HG03103 (cell line): Measurements from ENCODE around the gene TTC23.

ENCODE experiments used
- ATAC-seq: cut with Tn5 transposase; IDR thresholded peaks from one replicate; pipeline ENCODE4 v1.9.1; 2021; ENCODE audit warnings: low read depth; ENCODE audit not compliant: unreplicated experiment

Gene TTC23

DNA sequence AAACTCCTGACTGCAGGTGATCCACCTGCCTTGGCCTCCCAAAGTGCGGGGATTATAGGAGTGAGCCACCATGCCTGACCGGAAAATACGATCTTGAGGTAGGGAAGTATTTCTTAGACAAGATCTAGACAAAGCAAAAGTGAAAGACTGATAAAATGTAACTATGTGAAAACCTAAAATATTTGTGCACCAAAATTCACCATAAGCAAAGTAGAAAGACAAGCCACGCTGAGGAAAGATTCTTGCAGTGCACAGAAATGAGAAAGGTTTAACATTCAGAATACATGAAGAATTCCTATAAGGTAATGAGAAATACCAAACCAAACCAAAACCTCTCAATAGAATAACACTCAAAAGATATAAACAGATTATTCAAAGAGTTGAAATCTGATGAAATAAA lies 108.8 kb downstream of the TTC23 start:
- ATAC-seq: no peak

DNA sequence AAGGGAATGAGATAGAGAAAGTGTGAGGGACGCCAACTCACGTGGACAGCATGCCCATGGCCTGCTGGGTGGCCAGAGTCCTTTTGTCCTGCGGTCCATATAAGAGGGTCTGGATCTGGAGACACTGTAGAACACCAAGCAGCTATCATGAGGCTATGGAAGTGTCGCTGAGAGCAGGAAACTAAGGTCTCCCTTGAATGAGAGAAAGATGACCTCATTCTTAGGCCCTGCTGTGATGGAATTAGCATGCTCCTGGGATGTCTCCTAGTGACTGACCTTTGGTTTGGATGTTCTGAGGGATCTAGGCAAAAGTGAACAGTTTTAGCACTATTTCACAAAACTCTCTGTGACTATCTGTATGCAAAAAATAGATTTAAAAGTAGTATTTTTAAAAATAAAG lies 110.1 kb downstream of the TTC23 start:
- ATAC-seq: no peak

DNA sequence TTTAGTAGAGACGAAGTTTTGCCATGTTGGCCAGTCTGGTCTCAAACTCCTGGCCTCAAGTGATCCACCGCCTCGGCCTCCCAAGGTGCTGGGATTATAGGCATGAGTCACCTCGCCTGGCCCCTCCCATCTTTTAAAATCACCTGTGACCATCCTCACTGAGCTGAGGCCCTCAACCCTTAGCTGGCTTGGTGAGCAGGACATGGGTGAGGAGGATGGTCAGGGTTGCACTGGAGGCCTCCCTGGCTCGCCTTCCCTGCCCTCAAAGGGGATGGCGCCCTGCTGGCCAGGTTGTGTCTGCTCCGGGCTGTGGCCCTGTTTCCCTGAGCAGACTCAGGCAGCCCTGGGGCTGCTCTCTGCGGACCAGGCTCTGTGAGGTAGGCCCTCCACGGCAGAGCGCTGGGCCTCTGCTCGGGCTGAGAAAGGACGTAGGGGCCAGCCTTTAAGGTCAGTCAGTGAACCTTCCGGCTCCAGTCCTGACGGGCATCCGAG lies 110.8 kb downstream of the TTC23 start:
- ATAC-seq: no peak

DNA sequence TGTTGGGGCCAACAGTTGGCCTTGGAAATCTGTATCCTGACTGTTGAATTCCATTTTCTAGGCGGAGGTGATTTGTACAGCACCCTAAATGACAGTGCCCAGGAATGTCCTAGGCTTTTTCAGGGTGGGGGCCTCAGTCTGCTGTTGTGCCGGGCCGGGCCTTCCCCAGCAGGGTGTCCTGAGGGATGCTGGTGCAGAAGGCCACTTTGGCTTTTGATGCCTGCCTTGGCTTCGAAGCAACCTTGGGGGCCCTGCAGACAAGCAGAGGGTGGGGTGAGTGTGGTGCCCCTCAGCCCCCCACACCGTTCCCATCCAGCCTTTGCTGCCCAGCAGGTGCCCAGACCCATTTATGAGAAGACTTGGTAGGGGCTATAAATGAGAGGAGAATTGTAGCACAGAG lies 111.5 kb downstream of the TTC23 start:
- ATAC-seq: no peak

DNA sequence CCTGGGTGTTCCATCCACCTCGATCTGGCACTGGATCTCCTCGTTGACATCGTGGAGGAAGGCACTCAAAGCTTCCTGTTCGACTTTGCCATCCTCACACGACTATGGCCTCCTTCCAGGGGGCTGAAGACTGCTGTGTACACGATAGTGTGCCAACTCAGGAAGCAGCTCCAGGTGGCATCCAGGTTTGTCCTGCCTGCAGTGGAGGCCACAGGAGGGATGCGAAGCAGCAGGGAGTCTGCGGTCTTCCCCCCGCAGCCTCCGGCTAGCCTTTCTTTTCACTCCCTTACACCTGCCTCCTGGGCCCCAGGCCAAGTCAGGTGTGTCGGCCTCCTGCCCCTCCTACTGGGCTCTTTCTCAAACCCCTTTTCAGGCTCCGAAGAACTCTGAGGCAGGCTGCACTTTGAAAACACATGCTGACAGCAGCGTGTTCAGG lies 112.3 kb downstream of the TTC23 start:
- no peak for ATAC-seq

DNA sequence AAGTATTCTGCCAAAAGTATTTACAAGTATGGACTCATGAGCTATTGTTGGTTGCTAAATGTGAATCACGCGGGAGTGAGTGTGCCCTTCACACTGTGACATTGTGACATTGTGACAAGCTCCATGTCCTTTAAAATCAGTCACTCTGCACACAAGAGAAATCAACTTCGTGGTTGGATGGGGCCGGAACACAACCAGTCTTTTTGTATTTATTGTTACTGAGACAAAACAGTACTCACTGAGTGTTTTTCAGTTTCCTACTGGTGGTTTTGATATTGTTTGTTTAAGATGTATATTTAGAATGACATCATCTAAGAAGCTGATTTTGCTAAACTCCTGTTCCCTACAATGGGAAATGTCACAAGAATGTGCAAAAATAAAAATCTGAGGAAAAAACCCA lies 114.2 kb downstream of the TTC23 start:
- ATAC-seq: peak; percentile 86

DNA sequence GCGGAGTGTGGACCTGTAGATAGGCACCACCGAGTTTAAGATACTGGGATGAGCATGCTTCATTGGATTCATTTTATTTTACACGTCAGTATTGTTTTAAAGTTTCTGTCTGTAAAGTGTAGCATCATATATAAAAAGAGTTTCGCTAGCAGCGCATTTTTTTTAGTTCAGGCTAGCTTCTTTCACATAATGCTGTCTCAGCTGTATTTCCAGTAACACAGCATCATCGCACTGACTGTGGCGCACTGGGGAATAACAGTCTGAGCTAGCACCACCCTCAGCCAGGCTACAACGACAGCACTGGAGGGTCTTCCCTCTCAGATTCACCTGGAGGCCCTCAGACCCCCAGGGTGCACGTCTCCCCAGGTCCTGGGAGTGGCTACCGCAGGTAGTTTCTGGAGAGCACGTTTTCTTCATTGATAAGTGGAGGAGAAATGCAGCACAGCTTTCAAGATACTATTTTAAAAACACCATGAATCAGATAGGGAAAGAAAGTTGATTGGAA lies 115.0 kb downstream of the TTC23 start:
- ATAC-seq: no peak

DNA sequence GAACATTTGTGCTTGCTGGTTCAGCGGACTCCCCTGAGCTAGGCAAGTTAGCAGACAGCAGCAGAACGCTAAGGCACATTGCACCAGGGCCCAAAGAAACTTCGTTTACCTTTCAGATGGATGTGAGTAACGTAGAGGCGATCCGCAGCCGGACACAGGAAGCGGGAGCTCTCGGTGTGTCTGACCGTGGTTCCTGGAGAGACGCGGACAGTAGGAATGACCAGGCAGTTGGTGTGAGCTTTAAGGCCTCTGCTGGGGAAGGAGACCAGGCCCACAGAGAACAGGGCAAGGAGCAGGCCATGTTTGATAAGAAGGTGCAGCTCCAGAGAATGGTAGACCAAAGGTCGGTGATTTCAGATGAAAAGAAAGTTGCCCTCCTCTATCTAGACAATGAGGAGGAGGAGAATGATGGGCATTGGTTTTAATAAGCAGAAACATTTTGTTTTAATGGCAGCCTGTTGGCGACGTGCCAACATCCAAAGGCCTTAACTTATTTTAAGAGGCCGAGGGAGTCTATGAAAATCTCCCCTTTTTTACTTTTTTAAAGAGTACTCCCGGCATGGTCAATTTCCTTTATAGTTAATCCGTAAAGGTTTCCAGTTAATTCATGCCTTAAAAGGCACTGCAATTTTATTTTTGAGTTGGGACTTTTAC lies 116.6 kb downstream of the TTC23 start:
- no peak for ATAC-seq

DNA sequence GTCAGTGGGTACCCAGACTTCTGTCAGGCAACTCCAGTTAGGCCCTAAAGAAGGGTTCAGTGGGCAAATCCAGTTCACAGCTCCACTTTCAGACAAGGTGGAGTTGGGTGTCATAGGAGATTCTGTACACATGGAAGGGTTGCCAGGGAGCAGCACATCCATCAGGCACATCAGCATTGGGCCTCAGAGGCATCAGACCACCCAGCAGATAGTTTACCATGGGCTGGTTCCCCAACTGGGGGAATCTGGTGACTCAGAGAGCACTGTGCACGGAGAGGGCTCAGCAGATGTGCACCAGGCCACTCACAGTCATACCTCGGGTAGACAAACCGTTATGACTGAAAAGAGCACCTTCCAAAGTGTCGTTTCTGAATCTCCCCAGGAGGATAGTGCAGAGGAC lies 117.3 kb downstream of the TTC23 start:
- ATAC-seq: no peak

DNA sequence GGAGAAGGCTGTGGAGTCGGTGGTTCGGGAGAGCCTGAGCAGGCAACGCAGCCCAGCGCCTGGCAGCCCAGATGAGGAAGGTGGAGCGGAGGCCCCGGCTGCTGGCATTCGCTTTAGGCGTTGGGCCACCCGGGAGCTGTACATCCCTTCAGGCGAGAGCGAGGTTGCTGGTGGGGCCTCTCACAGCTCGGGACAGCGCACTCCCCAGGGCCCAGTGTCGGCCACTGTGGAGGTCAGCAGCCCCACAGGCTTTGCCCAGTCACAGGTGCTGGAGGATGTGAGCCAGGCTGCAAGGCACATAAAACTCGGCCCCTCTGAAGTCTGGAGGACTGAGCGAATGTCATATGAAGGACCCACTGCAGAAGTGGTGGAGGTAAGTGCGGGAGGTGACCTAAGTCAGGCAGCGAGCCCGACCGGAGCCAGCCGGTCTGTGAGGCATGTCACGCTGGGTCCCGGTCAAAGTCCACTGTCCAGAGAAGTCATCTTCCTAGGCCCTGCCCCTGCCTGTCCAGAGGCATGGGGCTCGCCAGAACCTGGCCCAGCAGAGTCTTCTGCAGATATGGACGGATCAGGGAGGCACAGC lies 117.8 kb downstream of the TTC23 start:
- no peak for ATAC-seq

DNA sequence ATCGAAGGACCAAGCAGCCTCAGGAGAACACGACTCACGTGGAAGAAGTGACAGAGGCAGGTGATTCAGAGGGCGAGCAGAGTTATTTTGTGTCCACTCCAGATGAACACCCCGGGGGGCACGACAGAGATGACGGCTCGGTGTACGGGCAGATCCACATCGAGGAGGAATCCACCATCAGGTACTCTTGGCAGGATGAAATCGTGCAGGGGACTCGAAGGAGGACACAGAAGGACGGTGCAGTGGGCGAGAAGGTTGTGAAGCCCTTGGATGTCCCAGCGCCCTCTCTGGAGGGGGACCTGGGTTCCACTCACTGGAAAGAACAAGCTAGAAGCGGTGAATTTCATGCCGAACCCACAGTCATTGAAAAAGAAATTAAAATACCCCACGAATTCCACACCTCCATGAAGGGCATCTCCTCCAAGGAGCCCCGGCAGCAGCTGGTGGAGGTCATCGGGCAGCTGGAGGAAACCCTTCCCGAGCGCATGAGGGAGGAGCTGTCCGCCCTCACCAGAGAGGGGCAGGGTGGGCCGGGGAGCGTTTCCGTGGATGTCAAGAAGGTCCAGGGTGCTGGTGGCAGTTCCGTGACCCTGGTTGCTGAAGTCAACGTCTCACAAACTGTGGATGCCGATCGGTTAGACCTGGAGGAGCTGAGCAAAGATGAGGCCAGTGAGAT lies 118.5 kb downstream of the TTC23 start:
- no peak for ATAC-seq

DNA sequence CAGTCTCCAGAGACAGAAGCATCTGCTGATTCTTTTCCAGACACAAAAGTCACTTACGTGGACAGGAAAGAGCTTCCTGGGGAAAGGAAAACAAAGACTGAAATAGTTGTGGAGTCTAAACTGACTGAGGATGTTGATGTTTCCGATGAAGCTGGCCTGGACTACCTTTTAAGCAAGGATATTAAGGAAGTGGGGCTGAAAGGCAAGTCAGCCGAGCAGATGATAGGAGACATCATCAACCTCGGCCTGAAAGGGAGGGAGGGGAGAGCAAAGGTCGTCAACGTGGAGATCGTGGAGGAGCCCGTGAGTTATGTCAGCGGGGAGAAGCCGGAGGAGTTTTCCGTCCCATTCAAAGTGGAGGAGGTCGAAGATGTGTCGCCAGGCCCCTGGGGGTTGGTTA lies 119.1 kb downstream of the TTC23 start:
- ATAC-seq: no peak

DNA sequence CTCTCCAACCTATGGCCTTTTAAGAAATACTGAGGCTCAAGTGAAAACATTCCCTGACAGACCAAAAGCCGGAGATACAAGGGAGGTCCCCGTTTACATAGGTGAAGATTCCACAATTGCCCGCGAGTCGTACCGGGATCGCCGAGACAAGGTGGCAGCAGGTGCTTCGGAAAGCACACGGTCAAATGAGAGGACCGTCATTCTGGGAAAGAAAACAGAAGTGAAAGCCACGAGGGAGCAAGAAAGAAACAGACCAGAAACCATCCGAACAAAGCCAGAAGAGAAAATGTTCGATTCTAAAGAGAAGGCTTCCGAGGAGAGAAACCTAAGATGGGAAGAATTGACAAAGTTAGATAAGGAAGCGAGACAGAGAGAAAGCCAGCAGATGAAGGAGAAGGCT lies 119.7 kb downstream of the TTC23 start:
- no peak for ATAC-seq

DNA sequence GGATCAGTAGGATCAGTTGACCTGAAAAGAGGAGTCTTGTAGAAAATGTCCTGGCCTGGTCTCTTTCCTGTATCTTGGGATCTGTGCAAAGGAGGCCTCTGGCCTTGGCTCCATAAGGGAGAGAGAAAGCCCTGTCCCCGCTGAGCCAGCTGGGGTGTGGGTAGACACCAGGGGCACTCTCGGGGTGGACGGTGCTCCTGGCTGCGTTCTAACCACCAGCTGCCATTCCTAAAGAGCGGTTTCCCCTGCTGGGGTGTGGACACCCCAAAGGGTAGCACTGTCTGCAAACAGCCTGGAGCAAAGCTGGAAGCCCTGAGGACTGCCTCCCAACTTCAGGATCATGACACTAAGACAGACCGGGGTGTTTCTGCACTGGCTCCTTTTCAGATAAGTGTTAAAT lies 121.0 kb downstream of the TTC23 start:
- no peak for ATAC-seq

DNA sequence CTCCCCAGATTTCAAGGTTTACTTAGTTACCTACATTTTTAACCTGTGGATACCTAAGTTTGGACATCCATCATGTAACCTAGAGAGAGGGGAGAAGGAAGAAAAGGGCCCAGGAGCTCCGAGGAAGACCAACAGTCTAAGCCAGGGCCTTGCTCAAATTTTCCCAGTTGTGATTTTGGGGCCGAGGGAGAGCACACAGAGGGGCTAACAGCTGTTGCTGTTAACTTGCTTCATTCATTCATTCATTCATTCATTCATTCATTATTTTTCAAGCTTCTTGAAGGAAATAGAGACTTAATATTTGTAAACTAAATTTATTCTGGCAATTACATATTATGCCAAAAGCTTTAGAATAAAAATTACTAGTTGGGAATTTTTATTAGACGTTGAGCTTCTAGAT lies 121.6 kb downstream of the TTC23 start:
- no peak for ATAC-seq

DNA sequence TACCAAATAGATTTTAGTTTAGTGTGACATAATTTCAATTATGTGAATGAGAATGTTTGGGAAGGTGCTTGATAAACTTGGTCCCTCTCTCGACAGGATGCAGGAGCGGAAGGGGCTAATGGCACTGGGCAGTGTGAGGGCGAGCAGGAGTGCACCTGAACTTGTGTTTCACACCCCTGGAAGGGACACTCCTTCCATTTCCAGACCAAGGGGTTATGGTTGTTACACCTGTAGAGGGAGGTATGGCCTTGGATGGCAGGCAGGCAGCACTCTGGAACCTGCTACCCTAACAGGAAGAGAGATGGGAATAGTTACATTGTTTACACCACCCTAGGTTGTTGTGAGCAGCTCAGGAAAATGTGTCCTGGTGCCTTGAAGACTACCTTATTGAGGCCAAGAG lies 122.5 kb downstream of the TTC23 start:
- ATAC-seq: no peak

DNA sequence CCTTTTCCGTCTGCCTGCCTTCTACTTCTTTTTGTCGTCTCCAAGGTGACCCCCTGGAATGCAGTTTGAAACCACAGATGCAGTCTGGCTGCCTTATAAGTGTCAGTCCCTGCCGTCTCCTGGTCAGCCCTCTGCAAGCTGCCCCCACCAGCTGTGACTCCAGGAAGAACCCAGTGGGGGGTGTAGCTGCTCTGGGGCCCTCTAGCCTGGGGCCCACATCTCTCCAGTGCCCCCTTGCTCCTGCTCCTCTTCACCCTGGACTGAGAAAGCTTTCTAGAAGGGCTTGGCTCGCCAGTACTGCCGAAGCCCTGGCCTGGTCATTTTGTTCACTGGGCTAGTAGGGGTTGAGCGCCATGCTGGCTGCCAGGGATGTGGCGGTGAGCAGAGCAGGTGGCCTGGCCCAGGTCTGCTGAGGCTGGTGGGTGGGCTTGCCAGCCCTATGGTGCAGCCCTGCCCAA lies 123.2 kb downstream of the TTC23 start:
- no peak for ATAC-seq

DNA sequence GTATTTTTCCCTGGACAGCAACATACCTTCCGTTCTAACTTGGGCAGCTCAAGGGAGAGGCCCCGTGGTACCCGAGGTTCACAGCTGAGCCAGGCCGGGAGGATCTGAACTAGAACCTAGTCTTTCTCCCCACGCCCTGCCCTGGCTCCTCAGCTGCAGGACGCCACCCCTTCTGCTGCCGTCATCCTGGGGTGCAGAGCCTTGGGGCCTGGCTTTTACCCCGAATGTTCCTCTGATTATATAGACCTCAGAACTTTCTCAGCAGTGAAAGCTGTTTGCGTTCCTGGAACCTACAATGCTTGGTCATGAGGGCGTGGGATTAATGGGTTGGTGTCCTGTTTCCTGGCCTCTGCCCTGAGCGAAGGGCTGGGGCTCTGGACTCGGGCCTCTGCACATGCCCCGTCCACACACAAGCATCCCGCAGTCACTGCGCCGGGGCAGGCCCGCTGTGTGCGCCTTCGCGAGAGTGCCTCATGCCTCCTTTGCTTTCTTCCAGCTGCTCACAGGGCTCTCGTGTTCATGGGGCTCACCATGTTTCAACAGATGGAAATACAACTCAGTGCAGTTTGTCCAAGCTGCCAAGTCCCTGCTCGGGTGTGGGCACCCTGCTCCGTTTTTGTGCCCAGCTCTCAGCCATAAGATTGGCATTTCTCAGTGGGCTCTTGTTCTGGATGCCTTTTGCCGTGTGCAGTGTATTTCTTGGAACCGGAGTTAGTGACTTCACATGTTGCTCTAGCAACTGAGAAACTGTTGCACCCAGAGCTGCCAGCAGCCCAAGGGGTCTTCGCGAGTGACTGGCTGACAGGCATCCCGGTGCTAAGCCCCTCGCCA lies 124.1 kb downstream of the TTC23 start:
- ATAC-seq: no peak

DNA sequence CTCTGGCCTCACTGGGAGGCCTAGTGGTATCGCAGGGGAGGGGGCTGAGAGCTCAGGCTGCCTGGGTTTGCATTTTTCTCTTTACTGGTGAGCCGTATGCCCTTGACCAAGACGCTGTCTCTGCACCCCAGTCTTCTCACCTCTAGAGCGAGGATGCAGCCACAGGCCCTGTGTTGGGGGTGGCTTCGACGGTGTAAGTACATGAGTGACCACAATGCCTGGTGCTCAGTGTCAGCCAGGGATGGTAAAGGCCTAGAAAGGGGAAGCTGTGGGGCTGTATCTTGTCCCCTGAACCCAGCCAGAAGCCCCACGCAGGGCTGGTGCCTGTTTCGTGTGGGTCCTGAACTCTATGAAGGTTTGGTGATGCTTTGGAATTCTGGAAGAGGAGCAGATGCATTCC lies 124.7 kb downstream of the TTC23 start:
- ATAC-seq: no peak

DNA sequence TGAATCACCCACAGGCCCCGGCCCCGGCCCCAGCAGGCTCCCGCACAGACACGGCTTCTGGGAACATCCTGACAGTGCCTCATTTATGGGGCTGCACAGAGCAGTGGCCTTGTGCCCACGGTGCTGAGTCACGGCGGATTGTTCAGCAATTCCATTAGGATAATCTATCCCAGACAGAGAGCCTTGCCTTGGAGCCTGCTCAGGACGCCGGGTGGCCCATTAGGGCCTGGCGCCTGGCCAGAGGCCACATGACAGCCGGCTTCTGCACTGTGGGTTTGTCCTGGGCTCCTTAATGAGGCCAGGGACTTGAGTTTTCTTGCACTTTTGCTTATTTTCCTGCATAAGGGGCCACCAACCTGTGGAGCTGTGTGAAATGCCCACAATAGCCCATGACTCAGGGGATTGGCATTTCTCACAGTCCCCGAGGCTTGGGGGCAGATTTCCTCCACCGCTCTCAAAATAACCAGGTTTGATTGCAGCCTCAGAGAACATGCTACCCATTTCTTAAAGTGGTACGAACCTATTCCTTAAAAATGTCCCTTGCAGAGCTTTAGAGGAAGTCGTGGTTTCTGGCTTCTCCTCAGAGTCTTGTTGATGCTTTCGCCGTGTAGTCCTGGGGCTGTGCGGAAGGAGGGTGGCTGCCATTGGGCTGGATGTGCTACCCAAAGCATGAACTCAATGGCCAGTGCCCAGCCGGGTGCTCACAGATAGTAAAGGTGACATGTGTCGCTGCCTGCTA lies 125.5 kb downstream of the TTC23 start:
- ATAC-seq: no peak
